GM06990 (cell line): ENCODE data around the gene ZC3H18.
A peak's percentile ranks its signal among the peaks of the same experiment; 100 is the strongest.

ENCODE experiments used
- DNase-seq: peaks from one replicate; pipeline ENCODE4 v3.0.0-alpha.2; 2011; ENCODE audit not compliant: insufficient read length; ENCODE audit errors: extremely low read depth
- H3K27me3 ChIP-seq: replicated peaks from 2 replicates; pipeline ENCODE4 v1.6.0; 2011; ENCODE audit warnings: low read length; ENCODE audit not compliant: control insufficient read depth, insufficient read depth
- H3K36me3 ChIP-seq: 2 replicates; pipeline ENCODE4 v1.5.1; 2011; ENCODE audit warnings: low read length; ENCODE audit not compliant: control insufficient read depth, insufficient read depth
- H3K4me3 ChIP-seq: replicated peaks from 2 replicates; pipeline ENCODE4 v1.5.1; 2011; ENCODE audit warnings: low read depth, mild to moderate bottlenecking, control low read depth, low read length
- CTCF ChIP-seq: IDR thresholded peaks from 2 replicates; pipeline ENCODE4 v1.5.1; 2011; ENCODE audit warnings: low read length, control low read depth, mild to moderate bottlenecking, inconsistent platforms; ENCODE audit not compliant: insufficient read depth, poor library complexity, severe bottlenecking

Gene ZC3H18

GRCh38 chr16:88677721-88678120 is 107.5 kb downstream of the ZC3H18 start:
- TF ChIP-seq CTCF: no peak
- Histone ChIP-seq H3K27me3 (no peaks in the 10 kb centered on the region), H3K36me3 (peaks cover 3% of the 10 kb centered on the region), H3K4me3 (no peak overlapping the region)
- no peak for DNase-seq

GRCh38 chr16:88678224-88678979 is 108.2 kb downstream of the ZC3H18 start:
- no peak for TF ChIP-seq CTCF
- Histone ChIP-seq H3K36me3 (peaks cover 3% of the 10 kb centered on the region), H3K4me3 (no peak overlapping the region), H3K27me3 (no peaks in the 10 kb centered on the region)
- no peak for DNase-seq

- H3K27me3 ChIP-seq: no peaks in the 10 kb centered on the region
- TF ChIP-seq CTCF: no peak
- no peak for DNase-seq
- peaks cover 3% of the 10 kb centered on the region for H3K36me3 ChIP-seq
- peak overlapping the region; percentile 39; the same call in 1 of the 2 replicates for H3K4me3 ChIP-seq
Observed at GRCh38 chr16:88680554-88681083, 110.4 kb downstream of the ZC3H18 start.

GRCh38 chr16:88681084-88681680 is 111.0 kb downstream of the ZC3H18 start:
- H3K36me3 ChIP-seq: peaks cover 3% of the 10 kb centered on the region
- TF ChIP-seq CTCF: peak; percentile 90
- peak overlapping the region; percentile 39 for H3K4me3 ChIP-seq
- peak; percentile 80 for DNase-seq
- no peaks in the 10 kb centered on the region for H3K27me3 ChIP-seq
